Measurements from ENCODE around the gene TXNDC11. TPM values are rescaled to one million over a fixed set of nuclear protein-coding genes. Genes with fewer than 3 reads are reported as not detected.

TXNDC11 gene
- total RNA-seq, 1 donor from 2014 or later, result 26.7 TPM

DNA sequence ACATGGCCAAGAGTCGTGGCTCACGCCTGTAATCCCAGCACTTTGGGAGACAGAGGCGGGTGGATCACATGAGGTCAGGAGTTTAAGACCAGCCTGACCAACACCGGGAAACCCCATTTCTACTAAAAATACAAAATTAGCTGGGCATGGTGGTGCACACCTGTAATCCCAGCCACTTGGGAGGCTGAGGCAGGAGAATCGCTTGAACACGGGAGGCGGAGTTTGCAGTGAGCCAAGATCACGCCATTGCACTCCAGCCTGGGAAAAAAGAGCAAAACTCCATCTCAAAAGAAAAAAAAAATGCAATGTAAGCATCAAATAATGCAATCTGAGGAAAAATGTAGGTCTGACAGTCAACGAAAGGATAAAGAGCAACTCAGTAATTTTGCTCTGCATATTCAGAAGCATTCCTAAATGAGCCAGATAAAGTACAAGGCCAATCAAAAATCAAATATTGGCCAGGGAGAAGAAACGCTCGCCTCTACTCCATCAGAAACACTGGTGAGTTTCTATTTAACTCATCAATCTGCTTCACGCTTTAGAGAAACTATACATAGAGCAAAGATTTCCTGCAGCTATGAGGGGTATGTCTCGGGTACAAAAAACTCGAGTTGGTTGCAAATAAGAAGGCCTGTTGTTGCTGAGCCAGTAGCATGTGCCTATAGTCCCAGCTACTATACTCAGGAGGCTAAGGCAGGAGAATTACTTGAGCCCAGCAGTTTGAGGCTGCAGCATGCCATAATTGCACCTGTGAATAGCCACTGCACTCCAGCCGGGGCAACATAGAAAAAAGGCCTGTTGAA, 3.7 kb downstream of the TXNDC11 start:
- no peak for DNase-seq (ENCODE audit: extremely low spot score, unreplicated experiment)
- H3K27ac Mint-ChIP-seq, result peak overlapping the region; percentile 89
- no peaks in the 10 kb centered on the region for H3K27me3 Mint-ChIP-seq
- H3K4me1 Mint-ChIP-seq (ENCODE audit: unreplicated experiment), result peaks cover 35% of the 10 kb centered on the region
- peaks cover 25% of the 10 kb centered on the region for H3K36me3 Mint-ChIP-seq
- TF ChIP-seq, protein P1, sequence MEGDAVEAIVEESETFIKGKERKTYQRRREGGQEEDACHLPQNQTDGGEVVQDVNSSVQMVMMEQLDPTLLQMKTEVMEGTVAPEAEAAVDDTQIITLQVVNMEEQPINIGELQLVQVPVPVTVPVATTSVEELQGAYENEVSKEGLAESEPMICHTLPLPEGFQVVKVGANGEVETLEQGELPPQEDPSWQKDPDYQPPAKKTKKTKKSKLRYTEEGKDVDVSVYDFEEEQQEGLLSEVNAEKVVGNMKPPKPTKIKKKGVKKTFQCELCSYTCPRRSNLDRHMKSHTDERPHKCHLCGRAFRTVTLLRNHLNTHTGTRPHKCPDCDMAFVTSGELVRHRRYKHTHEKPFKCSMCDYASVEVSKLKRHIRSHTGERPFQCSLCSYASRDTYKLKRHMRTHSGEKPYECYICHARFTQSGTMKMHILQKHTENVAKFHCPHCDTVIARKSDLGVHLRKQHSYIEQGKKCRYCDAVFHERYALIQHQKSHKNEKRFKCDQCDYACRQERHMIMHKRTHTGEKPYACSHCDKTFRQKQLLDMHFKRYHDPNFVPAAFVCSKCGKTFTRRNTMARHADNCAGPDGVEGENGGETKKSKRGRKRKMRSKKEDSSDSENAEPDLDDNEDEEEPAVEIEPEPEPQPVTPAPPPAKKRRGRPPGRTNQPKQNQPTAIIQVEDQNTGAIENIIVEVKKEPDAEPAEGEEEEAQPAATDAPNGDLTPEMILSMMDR (conservative IDR thresholded peaks at IDR 0.05), result no peak
- H3K4me3 Mint-ChIP-seq, result peak overlapping the region; percentile 62
- H3K9me3 Mint-ChIP-seq, result no peaks in the 10 kb centered on the region

DNA sequence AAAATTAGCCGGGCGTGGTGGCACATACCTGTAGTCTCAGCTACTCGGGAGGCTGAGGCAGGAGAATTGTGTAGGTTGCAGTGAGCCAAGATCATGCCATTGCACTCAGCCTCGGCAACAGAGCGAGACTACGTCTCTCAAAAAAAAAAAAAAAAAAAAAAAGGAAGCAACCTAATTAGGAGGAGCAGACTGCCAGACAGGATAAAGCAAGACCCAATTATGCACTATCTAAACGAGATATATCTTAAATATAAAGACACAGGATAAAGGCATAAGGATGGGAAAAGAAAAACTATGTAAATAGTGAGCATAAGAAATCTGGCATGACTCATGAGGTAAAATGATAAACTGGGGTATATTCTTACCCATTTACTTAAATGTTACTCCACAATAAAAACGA, 4.9 kb downstream of the TXNDC11 start:
- DNase-seq (ENCODE audit: extremely low spot score, unreplicated experiment), result no peak
- Mint-ChIP-seq H3K27me3 (no peaks in the 10 kb centered on the region), H3K36me3 (peaks cover 27% of the 10 kb centered on the region), H3K4me1 (ENCODE audit: unreplicated experiment) (peaks cover 35% of the 10 kb centered on the region), H3K4me3 (no peak overlapping the region), H3K9me3 (no peaks in the 10 kb centered on the region), H3K27ac (no peak overlapping the region)
- TF ChIP-seq, protein P1 (conservative IDR thresholded peaks at IDR 0.05), result no peak

DNA sequence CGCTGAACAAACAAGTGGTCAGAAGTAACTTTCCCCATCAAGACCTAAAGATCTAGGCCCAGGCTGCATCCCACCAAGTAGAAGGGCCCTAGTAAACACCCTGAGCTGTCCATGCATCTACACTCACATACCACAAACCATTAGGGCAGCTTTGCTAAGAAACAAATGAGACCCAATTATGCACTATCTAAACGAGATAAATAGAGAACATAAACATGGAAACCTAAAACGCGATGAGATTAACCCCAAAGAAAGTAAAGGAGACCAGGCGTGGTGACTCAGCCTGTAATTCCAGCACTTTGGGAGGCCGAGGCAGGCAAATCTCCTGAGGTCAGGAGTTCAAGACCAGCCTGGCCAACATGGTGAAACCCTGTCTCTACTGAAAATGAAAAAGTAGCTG, 5.8 kb downstream of the TXNDC11 start:
- H3K4me3 Mint-ChIP-seq, result no peak overlapping the region
- TF ChIP-seq, protein P1 (conservative IDR thresholded peaks at IDR 0.05), result no peak
- DNase-seq (ENCODE audit: extremely low spot score, unreplicated experiment), result no peak
- peak overlapping the region; percentile 27 for H3K27ac Mint-ChIP-seq
- no peaks in the 10 kb centered on the region for H3K9me3 Mint-ChIP-seq
- H3K27me3 Mint-ChIP-seq, result no peaks in the 10 kb centered on the region
- H3K36me3 Mint-ChIP-seq, result peaks cover 30% of the 10 kb centered on the region
- H3K4me1 Mint-ChIP-seq (ENCODE audit: unreplicated experiment), result peaks cover 35% of the 10 kb centered on the region

GRCh38 chr16:11735787-11736186, 6.9 kb downstream of the TXNDC11 start:
- Mint-ChIP-seq H3K36me3 (peaks cover 30% of the 10 kb centered on the region), H3K4me3 (no peak overlapping the region), H3K9me3 (no peaks in the 10 kb centered on the region), H3K27ac (no peak overlapping the region), H3K4me1 (ENCODE audit: unreplicated experiment) (peaks cover 27% of the 10 kb centered on the region), H3K27me3 (no peaks in the 10 kb centered on the region)
- DNase-seq (ENCODE audit: extremely low spot score, unreplicated experiment), result no peak
- TF ChIP-seq, protein P1 (conservative IDR thresholded peaks at IDR 0.05), result no peak

GRCh38 chr16:11734653-11735043, 8.0 kb downstream of the TXNDC11 start:
- TF ChIP-seq, protein P1 (conservative IDR thresholded peaks at IDR 0.05), result no peak
- Mint-ChIP-seq H3K27me3 (no peaks in the 10 kb centered on the region), H3K27ac (no peak overlapping the region), H3K9me3 (no peaks in the 10 kb centered on the region), H3K36me3 (peaks cover 27% of the 10 kb centered on the region), H3K4me3 (no peak overlapping the region), H3K4me1 (ENCODE audit: unreplicated experiment) (peaks cover 17% of the 10 kb centered on the region)
- DNase-seq (ENCODE audit: extremely low spot score, unreplicated experiment), result no peak

All from type B pancreatic cell (in vitro differentiated cells).